ENCODE measurements around the gene ANTXRL. TPM values are rescaled to one million over a fixed set of nuclear protein-coding genes. Genes with fewer than 3 reads are reported as not detected.
"Not testable (repeated sequence)": the region's sequence is repeated elsewhere in the genome, so short reads cannot be mapped to it uniquely, and the experiment has no call there.

Gene ANTXRL
- total and polyA plus RNA-seq, 2 of the 8 experiments (the other 6 are each of a cell fraction or from before 2014, with no cell fraction given) = not detected

DNA sequence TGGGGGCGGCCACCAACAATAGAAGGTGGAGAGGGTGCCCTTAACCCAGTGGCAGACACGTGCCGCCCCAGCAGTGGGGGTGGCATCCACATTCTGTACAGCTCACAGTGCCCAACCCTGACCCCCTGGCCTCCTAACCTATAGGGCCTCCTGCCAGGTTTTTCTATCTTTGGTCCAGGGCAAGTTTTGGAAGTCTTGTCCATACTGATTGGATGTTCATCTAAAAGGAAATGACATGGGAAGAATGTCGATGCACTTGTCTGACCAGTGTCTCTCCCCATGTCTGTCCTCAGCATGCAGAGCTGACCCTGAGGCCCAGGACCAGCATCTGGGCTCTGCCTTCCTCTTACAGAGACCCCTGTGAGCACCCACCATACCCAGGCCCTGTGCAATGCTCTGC is 32.3 kb upstream of the ANTXRL start (continued):
- TF ChIP-seq CBX8 (IDR thresholded peaks at IDR 0.05; ENCODE audit: borderline replicate concordance, low read depth, low read length) = no peak

DNA sequence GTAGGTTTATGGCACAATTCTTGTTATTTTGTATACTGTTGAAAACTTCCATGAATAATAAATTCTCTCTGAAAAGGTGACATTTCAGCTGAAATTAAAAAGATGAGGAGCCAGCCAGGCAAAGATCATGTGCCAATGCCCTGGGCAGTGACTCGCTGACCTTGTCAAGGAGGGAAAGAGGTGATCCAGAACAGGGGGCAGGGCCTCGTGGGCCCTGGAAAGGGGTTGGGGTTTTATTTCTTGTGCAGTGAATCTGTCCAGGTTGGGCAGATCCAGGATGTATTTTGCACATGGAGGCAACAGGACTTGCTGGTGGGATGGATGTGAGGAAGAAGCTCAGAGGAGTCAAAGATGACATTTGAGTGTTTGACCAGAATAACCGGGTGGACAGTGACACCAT is 31.6 kb upstream of the ANTXRL start:
- H3K79me2 ChIP-seq (ENCODE audit: control insufficient read depth in 1 of 2, insufficient read depth in 2 of 2, low read length in 2 of 2); H4K20me1 ChIP-seq (replicated peaks in 1 of 2; ENCODE audit: control insufficient read depth in 1 of 2, insufficient read depth in 2 of 2, low read length in 2 of 2); H3K23ac ChIP-seq (ENCODE audit: insufficient read length); H4K91ac ChIP-seq (replicated peaks; ENCODE audit: insufficient read length, low read length); H3K4me1 ChIP-seq (replicated peaks in 1 of 4; ENCODE audit: control insufficient read depth in 3 of 4, insufficient read depth in 4 of 4, low read length in 3 of 4); H2BK20ac ChIP-seq (ENCODE audit: low read length); H4K5ac ChIP-seq (ENCODE audit: insufficient read length, low read depth, low read length); FAIRE-seq; H3K9me3 ChIP-seq (ENCODE audit: insufficient read depth in 2 of 2, low read depth in 1 of 2, low read length in 1 of 2); H3K79me1 ChIP-seq (ENCODE audit: low read depth, low read length); H3K27ac ChIP-seq (ENCODE audit: low read depth, low read length); H3K4me2 ChIP-seq (ENCODE audit: insufficient read depth in 1 of 2, low read depth in 2 of 2, low read length in 2 of 2); H3K9ac ChIP-seq (replicated peaks in 1 of 4; ENCODE audit: extremely low read depth in 1 of 4, low read depth in 3 of 4, low read length in 3 of 4); H2BK5ac ChIP-seq (ENCODE audit: low read depth, low read length); H2BK12ac ChIP-seq (ENCODE audit: low read depth, low read length); H3K4me3 ChIP-seq (ENCODE audit: extremely low read depth in 1 of 4, insufficient read depth in 2 of 4, low read depth in 3 of 4, low read length in 4 of 4); DNase-seq (ENCODE audit: low read depth in 1 of 2, low spot score in 2 of 2); H3K27me3 ChIP-seq (replicated peaks in 1 of 4; ENCODE audit: control insufficient read depth in 3 of 4, extremely low read depth in 1 of 4, insufficient read depth in 3 of 4, low read length in 3 of 4); H3K56ac ChIP-seq (replicated peaks; ENCODE audit: insufficient read length, low read depth, low read length); POLR2A ChIA-PET (ENCODE audit: partially characterized antibody); H2BK120ac ChIP-seq (replicated peaks; ENCODE audit: low read depth, low read length); H2AFZ ChIP-seq (ENCODE audit: low read length); H3K36me3 ChIP-seq (ENCODE audit: control insufficient read depth in 2 of 4, insufficient read depth in 4 of 4, low read length in 3 of 4); H2AK5ac ChIP-seq (ENCODE audit: low read depth, low read length); H3K4ac ChIP-seq (replicated peaks; ENCODE audit: insufficient read length, low read depth, low read length); H3K23me2 ChIP-seq (ENCODE audit: low read depth, low read length); H3K18ac ChIP-seq (ENCODE audit: extremely low read depth, low read length); H2BK15ac ChIP-seq (ENCODE audit: low read length); H3K14ac ChIP-seq (ENCODE audit: insufficient read length); H4K8ac ChIP-seq (ENCODE audit: extremely low read depth, insufficient read depth, low read length): not testable (repeated sequence)
- CTCF ChIA-PET (ENCODE audit: partially characterized antibody) = interaction anchor here (0.9 to 9.2 kb wide), 6 partner anchors 10 to 33 kb away, joined by 3 to 99 read pairs (median 6); no protein-coding TSS in a partner anchor
- 90% methylated on average over 3 of the region's 3 CpGs; no CpG with 5 or more reads in 1 of the 2 experiments for WGBS, 2 experiments (ENCODE audit: extremely low coverage in 1 of 2, insufficient coverage in 1 of 2, insufficient read length in 1 of 2, insufficient replicate concordance in 2 of 2, low coverage in 1 of 2, low lambda C conversion rate in 2 of 2, missing lambda C conversion rate in 1 of 2)

All from H1 (cell line).